ENCODE data around the gene PLCH2.

DNA sequence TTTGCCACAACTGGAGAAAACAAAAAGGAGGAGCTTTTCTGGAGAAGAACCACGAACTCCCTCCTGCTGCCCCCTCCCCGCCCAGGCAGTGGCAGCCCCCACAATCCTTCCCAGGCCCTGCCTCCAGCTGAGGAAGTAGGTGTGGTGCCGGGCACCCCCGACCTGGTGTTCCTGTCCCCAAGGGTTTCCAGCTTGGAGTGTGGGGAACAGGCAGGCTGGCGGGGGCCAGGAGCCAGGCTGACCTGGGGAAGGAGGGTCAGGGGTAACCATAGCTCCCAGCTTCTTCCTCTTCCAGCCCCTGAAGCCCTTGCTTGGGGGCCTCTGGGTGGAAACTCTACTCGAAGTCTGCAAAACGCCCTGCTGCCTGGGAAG is 58.2 kb downstream of the PLCH2 start:
- TF ChIP-seq, protein P1, sequence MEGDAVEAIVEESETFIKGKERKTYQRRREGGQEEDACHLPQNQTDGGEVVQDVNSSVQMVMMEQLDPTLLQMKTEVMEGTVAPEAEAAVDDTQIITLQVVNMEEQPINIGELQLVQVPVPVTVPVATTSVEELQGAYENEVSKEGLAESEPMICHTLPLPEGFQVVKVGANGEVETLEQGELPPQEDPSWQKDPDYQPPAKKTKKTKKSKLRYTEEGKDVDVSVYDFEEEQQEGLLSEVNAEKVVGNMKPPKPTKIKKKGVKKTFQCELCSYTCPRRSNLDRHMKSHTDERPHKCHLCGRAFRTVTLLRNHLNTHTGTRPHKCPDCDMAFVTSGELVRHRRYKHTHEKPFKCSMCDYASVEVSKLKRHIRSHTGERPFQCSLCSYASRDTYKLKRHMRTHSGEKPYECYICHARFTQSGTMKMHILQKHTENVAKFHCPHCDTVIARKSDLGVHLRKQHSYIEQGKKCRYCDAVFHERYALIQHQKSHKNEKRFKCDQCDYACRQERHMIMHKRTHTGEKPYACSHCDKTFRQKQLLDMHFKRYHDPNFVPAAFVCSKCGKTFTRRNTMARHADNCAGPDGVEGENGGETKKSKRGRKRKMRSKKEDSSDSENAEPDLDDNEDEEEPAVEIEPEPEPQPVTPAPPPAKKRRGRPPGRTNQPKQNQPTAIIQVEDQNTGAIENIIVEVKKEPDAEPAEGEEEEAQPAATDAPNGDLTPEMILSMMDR (IDR thresholded peaks at IDR 0.05) = no peak
- TF ChIP-seq POLR2A (IDR thresholded peaks at IDR 0.05) = no peak

Measured in right lobe of liver (tissue), 4 donors.